ENCODE measurements around the gene ACSM5.

DNA sequence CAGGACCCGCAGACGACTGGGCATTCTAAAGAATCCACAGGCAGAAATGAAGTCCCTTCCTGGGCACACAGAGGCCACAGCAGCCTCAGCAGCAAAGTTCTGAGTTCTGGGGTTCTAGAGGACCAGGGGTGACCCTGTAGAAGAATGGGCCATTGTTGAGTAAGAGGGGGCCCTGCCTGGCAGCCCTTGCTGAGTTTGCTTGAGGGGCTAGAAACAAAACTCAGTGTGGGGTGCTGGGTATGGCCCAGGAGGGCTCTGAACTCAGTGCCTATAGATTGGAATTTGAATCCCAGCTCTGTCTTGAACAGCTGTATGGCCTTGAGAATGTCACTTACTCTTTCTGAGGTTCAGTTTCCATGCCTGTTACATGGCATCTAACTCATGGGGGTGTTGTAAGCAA lies 4.7 kb upstream of the ACSM5 start, which contains the start of gene PDILT:
- TF ChIP-seq, protein P1, sequence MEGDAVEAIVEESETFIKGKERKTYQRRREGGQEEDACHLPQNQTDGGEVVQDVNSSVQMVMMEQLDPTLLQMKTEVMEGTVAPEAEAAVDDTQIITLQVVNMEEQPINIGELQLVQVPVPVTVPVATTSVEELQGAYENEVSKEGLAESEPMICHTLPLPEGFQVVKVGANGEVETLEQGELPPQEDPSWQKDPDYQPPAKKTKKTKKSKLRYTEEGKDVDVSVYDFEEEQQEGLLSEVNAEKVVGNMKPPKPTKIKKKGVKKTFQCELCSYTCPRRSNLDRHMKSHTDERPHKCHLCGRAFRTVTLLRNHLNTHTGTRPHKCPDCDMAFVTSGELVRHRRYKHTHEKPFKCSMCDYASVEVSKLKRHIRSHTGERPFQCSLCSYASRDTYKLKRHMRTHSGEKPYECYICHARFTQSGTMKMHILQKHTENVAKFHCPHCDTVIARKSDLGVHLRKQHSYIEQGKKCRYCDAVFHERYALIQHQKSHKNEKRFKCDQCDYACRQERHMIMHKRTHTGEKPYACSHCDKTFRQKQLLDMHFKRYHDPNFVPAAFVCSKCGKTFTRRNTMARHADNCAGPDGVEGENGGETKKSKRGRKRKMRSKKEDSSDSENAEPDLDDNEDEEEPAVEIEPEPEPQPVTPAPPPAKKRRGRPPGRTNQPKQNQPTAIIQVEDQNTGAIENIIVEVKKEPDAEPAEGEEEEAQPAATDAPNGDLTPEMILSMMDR (IDR thresholded peaks at IDR 0.05) = no peak
- no peak for TF ChIP-seq POLR2A (IDR thresholded peaks at IDR 0.05)
